HG03108 (cell line): ENCODE data around the gene C20orf173.
"Not testable (repeated sequence)": the region's sequence is repeated elsewhere in the genome, so short reads cannot be mapped to it uniquely, and the experiment has no call there.

Experiments
- ATAC-seq: cut with Tn5 transposase; IDR thresholded peaks from one replicate; pipeline ENCODE4 v1.9.1; 2021; ENCODE audit warnings: moderate library complexity; ENCODE audit not compliant: unreplicated experiment

C20orf173 gene

GRCh38 chr20:35547329-35547728 is 17.9 kb upstream of the C20orf173 start:
- ATAC-seq: no peak

GRCh38 chr20:35546127-35546526 is 16.7 kb upstream of the C20orf173 start:
- ATAC-seq: no peak

GRCh38 chr20:35544941-35545340 is 15.5 kb upstream of the C20orf173 start:
- ATAC-seq: not testable (repeated sequence)

- ATAC-seq: no peak
Measured at GRCh38 chr20:35544436-35544835, 15.0 kb upstream of the C20orf173 start.

GRCh38 chr20:35542990-35543389 is 13.5 kb upstream of the C20orf173 start:
- no peak for ATAC-seq

GRCh38 chr20:35541783-35542662 is 12.6 kb upstream of the C20orf173 start, which contains the start of gene ERGIC3:
Gene ERGIC3 (plus strand): TSS chr20:35542078. CDS start chr20:35542098, 20 bp downstream.
- ATAC-seq: peak; percentile 89

- ATAC-seq: no peak
Measured at GRCh38 chr20:35541118-35541782, 11.8 kb upstream of the C20orf173 start.

- ATAC-seq: no peak
Measured at GRCh38 chr20:35539756-35540212, 10.3 kb upstream of the C20orf173 start.

GRCh38 chr20:35527122-35527769 is 2.2 kb downstream of the C20orf173 start:
- ATAC-seq: no peak

- no peak for ATAC-seq
Measured at GRCh38 chr20:35525639-35526038, 3.8 kb downstream of the C20orf173 start.

GRCh38 chr20:35523298-35523888 is 6.1 kb downstream of the C20orf173 start:
- ATAC-seq: no peak

- ATAC-seq: no peak
Measured at GRCh38 chr20:35518955-35519354, 10.5 kb downstream of the C20orf173 start.

- ATAC-seq: not testable (repeated sequence)
Measured at GRCh38 chr20:35517767-35518166, 11.7 kb downstream of the C20orf173 start.

GRCh38 chr20:35517125-35517524 is 12.3 kb downstream of the C20orf173 start:
- no peak for ATAC-seq

- ATAC-seq: no peak
Measured at GRCh38 chr20:35515949-35516645, 13.4 kb downstream of the C20orf173 start.

GRCh38 chr20:35515341-35515740 is 14.1 kb downstream of the C20orf173 start:
- ATAC-seq: no peak

GRCh38 chr20:35514371-35514932 is 15.0 kb downstream of the C20orf173 start:
- no peak for ATAC-seq

- ATAC-seq: no peak
Measured at GRCh38 chr20:35511814-35512420, 17.5 kb downstream of the C20orf173 start.

- ATAC-seq: no peak
Measured at GRCh38 chr20:35510951-35511735, 18.3 kb downstream of the C20orf173 start.
